Neural crest cell (in vitro differentiated cells): ENCODE data around the gene MYLK2. TPM values are rescaled to one million over a fixed set of nuclear protein-coding genes. Genes with fewer than 3 reads are reported as not detected.

Experiments used
- DNase-seq: peaks from one replicate; pipeline ENCODE4 v3.0.0; 2021; ENCODE audit warnings: low read depth, mixed read lengths, low spot score
- H3K27ac Mint-ChIP-seq: one replicate; pipeline ENCODE4 v1.8.0; 2021; ENCODE audit warnings: mild to moderate bottlenecking, mixed read lengths; ENCODE audit not compliant: unreplicated experiment
- H3K27me3 Mint-ChIP-seq: 2 replicates; pipeline ENCODE4 v1.8.0; 2021; ENCODE audit warnings: low read depth, mild to moderate bottlenecking, mixed read lengths
- H3K36me3 Mint-ChIP-seq: 2 replicates; pipeline ENCODE4 v1.8.0; 2021; ENCODE audit warnings: low read depth, mild to moderate bottlenecking, mixed read lengths
- H3K4me1 Mint-ChIP-seq: 2 replicates; pipeline ENCODE4 v1.8.0; 2021; ENCODE audit warnings: mixed read lengths
- H3K4me3 Mint-ChIP-seq: one replicate; pipeline ENCODE4 v1.8.0; 2021; ENCODE audit warnings: mild to moderate bottlenecking, mixed read lengths
- H3K9me3 Mint-ChIP-seq: 2 replicates; pipeline ENCODE4 v1.8.0; 2021; ENCODE audit warnings: mixed read lengths
- CTCF ChIP-seq: fragments of 200-600 bp; sonication (generic); conservative IDR thresholded peaks from 2 replicates; pipeline ENCODE4 v1.5.0; 2021; ENCODE audit warnings: antibody characterized with exemption, mild to moderate bottlenecking
- total RNA-seq: library from RNA; stranded (reverse); gene quantifications from 2 replicates; pipeline ENCODE4 v1.2.1, GENCODE V29; 2021

MYLK2 gene
- total RNA-seq, 1 donor from 2014 or later: 1.6 TPM

GRCh38 chr20:31868853-31869672 lies 49.9 kb downstream of the MYLK2 start:
- no peak for DNase-seq

GRCh38 chr20:31869673-31869941 lies 50.5 kb downstream of the MYLK2 start:
- peak overlapping the region; percentile 97 for H3K4me3 Mint-ChIP-seq
- H3K27ac Mint-ChIP-seq: peak overlapping the region; percentile 96
- no peak for TF ChIP-seq CTCF
- H3K4me1 Mint-ChIP-seq: peaks cover 25% of the 10 kb centered on the region
- no peaks in the 10 kb centered on the region for H3K36me3 Mint-ChIP-seq
- no peak for DNase-seq
- H3K27me3 Mint-ChIP-seq: peaks cover 2% of the 10 kb centered on the region
- no peaks in the 10 kb centered on the region for H3K9me3 Mint-ChIP-seq

More at GRCh38 chr20:31868853-31869672, 49.9 kb downstream of the MYLK2 start:
- H3K27me3 Mint-ChIP-seq: peaks cover 2% of the 10 kb centered on the region
- H3K4me3 Mint-ChIP-seq: peak overlapping the region; percentile 97
- no peaks in the 10 kb centered on the region for H3K9me3 Mint-ChIP-seq
- H3K4me1 Mint-ChIP-seq: peaks cover 25% of the 10 kb centered on the region
- H3K36me3 Mint-ChIP-seq: no peaks in the 10 kb centered on the region
- H3K27ac Mint-ChIP-seq: peak overlapping the region; percentile 23
- no peak for TF ChIP-seq CTCF

GRCh38 chr20:31869942-31870725 lies 51.0 kb downstream of the MYLK2 start, which contains the start of the genes DUSP15 and TTLL9:
Gene DUSP15 (minus strand): TSS chr20:31870527. CDS start chr20:31870337, 190 bp downstream.
Gene TTLL9 (plus strand): TSS chr20:31870634. CDS start chr20:31871127, 493 bp downstream.
- peak within 1 kb of the TSS; percentile 96 for H3K27ac Mint-ChIP-seq
- TF ChIP-seq CTCF: no peak
- peaks cover 25% of the 10 kb centered on the region for H3K4me1 Mint-ChIP-seq
- DNase-seq: peak; percentile 65
- H3K36me3 Mint-ChIP-seq: no peaks in the 10 kb centered on the region
- no peaks in the 10 kb centered on the region for H3K9me3 Mint-ChIP-seq
- H3K27me3 Mint-ChIP-seq: peaks cover 2% of the 10 kb centered on the region
- H3K4me3 Mint-ChIP-seq: peak within 1 kb of the TSS; percentile 97

GRCh38 chr20:31870726-31871617 lies 51.8 kb downstream of the MYLK2 start:
- H3K4me1 Mint-ChIP-seq: peaks cover 25% of the 10 kb centered on the region
- peak overlapping the region; percentile 93 for H3K4me3 Mint-ChIP-seq
- peak overlapping the region; percentile 83 for H3K27ac Mint-ChIP-seq
- DNase-seq: no peak
- TF ChIP-seq CTCF: no peak
- H3K36me3 Mint-ChIP-seq: no peaks in the 10 kb centered on the region
- no peaks in the 10 kb centered on the region for H3K9me3 Mint-ChIP-seq
- H3K27me3 Mint-ChIP-seq: peaks cover 2% of the 10 kb centered on the region

- peaks cover 2% of the 10 kb centered on the region for H3K27me3 Mint-ChIP-seq
- H3K4me1 Mint-ChIP-seq: peaks cover 25% of the 10 kb centered on the region
- no peak for DNase-seq
- H3K4me3 Mint-ChIP-seq: peak overlapping the region; percentile 93
- no peak overlapping the region for H3K27ac Mint-ChIP-seq
- H3K9me3 Mint-ChIP-seq: no peaks in the 10 kb centered on the region
- no peak for TF ChIP-seq CTCF
- H3K36me3 Mint-ChIP-seq: no peaks in the 10 kb centered on the region
Observed at GRCh38 chr20:31871618-31871954, 52.4 kb downstream of the MYLK2 start.
